H9 (cell line): Measurements from ENCODE around the gene KCTD19. TPM values are rescaled to one million over a fixed set of nuclear protein-coding genes. Genes with fewer than 3 reads are reported as not detected.

Source experiments
- DNase-seq: peaks from one replicate; pipeline ENCODE4 v3.0.0-alpha.2; 2017
- H2AFZ ChIP-seq: one replicate; pipeline ENCODE4 v1.6.1; 2013; ENCODE audit warnings: mild to moderate bottlenecking, low read length, control low read depth, moderate library complexity
- H2AK5ac ChIP-seq: 2 replicates; pipeline ENCODE4 v1.6.1; 2013; ENCODE audit warnings: low read length, control low read depth, mixed read lengths; ENCODE audit not compliant: insufficient read length
- H2BK120ac ChIP-seq: one replicate; pipeline ENCODE4 v1.6.1; 2013; ENCODE audit warnings: low read depth, mild to moderate bottlenecking, low read length, control low read depth, inconsistent platforms; ENCODE audit not compliant: poor library complexity, severe bottlenecking
- H2BK12ac ChIP-seq: 2 replicates; pipeline ENCODE4 v1.6.1; 2013; ENCODE audit warnings: low read length, control low read depth, mixed read lengths, low read depth; ENCODE audit not compliant: insufficient read length
- H2BK15ac ChIP-seq: 2 replicates; pipeline ENCODE4 v1.6.1; 2013; ENCODE audit warnings: low read depth, low read length, control low read depth
- H2BK20ac ChIP-seq: one replicate; pipeline ENCODE4 v1.6.1; 2013; ENCODE audit warnings: low read depth, mild to moderate bottlenecking, low read length, control low read depth, inconsistent platforms; ENCODE audit not compliant: poor library complexity, severe bottlenecking
- H2BK5ac ChIP-seq: 2 replicates; pipeline ENCODE4 v1.6.1; 2013; ENCODE audit warnings: low read length, control low read depth, mixed read lengths; ENCODE audit not compliant: insufficient read length
- H3K14ac ChIP-seq: 2 replicates; pipeline ENCODE4 v1.6.1; 2013; ENCODE audit warnings: low read length, control low read depth; ENCODE audit not compliant: insufficient read depth
- H3K18ac ChIP-seq: 2 replicates; pipeline ENCODE4 v1.6.1; 2013; ENCODE audit warnings: low read depth, mild to moderate bottlenecking, mixed read lengths, low read length, control low read depth; ENCODE audit not compliant: insufficient read length
- H3K23ac ChIP-seq: 2 replicates; pipeline ENCODE4 v1.6.1; 2013; ENCODE audit warnings: low read length, control low read depth, mixed read lengths, low read depth; ENCODE audit not compliant: insufficient read length
- H3K23me2 ChIP-seq: 2 replicates; pipeline ENCODE4 v1.6.1; 2013; ENCODE audit warnings: low read depth, mild to moderate bottlenecking, mixed read lengths, low read length, control low read depth; ENCODE audit not compliant: insufficient read length, poor library complexity, severe bottlenecking
- H3K27ac ChIP-seq: 2 replicates; pipeline ENCODE4 v1.5.1; 2013; ENCODE audit warnings: low read length, control low read depth, mixed read lengths, low read depth; ENCODE audit not compliant: insufficient read length
- H3K27me3 ChIP-seq: 2 replicates; pipeline ENCODE4 v1.6.1; 2013; ENCODE audit warnings: low read length, control low read depth, inconsistent platforms; ENCODE audit not compliant: insufficient read depth
- H3K4ac ChIP-seq: 2 replicates; pipeline ENCODE4 v1.6.1; 2013; ENCODE audit warnings: low read depth, mild to moderate bottlenecking, control low read depth, inconsistent platforms, low read length, moderate library complexity
- H3K4me1 ChIP-seq: 2 replicates; pipeline ENCODE4 v1.6.1; 2013; ENCODE audit warnings: low read length, control low read depth, inconsistent platforms; ENCODE audit not compliant: insufficient read depth
- H3K4me2 ChIP-seq: 2 replicates; pipeline ENCODE4 v1.6.1; 2013; ENCODE audit warnings: low read length, control low read depth, mixed read lengths; ENCODE audit not compliant: insufficient read length, insufficient read depth
- H3K56ac ChIP-seq: 2 replicates; pipeline ENCODE4 v1.6.1; 2013; ENCODE audit warnings: low read depth, mild to moderate bottlenecking, mixed read lengths, low read length, control low read depth; ENCODE audit not compliant: insufficient read length
- H3K79me1 ChIP-seq: 2 replicates; pipeline ENCODE4 v1.6.1; 2013; ENCODE audit warnings: low read depth, mild to moderate bottlenecking, moderate library complexity, low read length, control low read depth, inconsistent platforms; ENCODE audit not compliant: insufficient read depth, poor library complexity, severe bottlenecking
- H3K79me2 ChIP-seq: 2 replicates; pipeline ENCODE4 v1.6.1; 2013; ENCODE audit warnings: low read length, control low read depth, inconsistent platforms; ENCODE audit not compliant: insufficient read depth
- H3K9ac ChIP-seq: 2 replicates; pipeline ENCODE4 v1.6.1; 2013; ENCODE audit warnings: low read length, control low read depth, mixed read lengths; ENCODE audit not compliant: insufficient read length; ENCODE audit errors: extremely low read depth
- H3K9me3 ChIP-seq: one replicate; pipeline ENCODE4 v1.6.1; 2013; ENCODE audit warnings: low read depth, low read length, inconsistent platforms; ENCODE audit not compliant: control insufficient read depth
- H3T11ph ChIP-seq: one replicate; pipeline ENCODE4 v1.6.1; 2013; ENCODE audit warnings: mild to moderate bottlenecking, low read length, control low read depth, inconsistent platforms
- H4K20me1 ChIP-seq: one replicate; pipeline ENCODE4 v1.6.1; 2013; ENCODE audit not compliant: control insufficient read depth, insufficient read length, insufficient read depth
- H4K5ac ChIP-seq: 2 replicates; pipeline ENCODE4 v1.6.1; 2013; ENCODE audit warnings: low read depth, mild to moderate bottlenecking, mixed read lengths, low read length, control low read depth; ENCODE audit not compliant: insufficient read length
- H4K8ac ChIP-seq: replicated peaks from 2 replicates; pipeline ENCODE4 v1.6.1; 2013; ENCODE audit warnings: low read length, control low read depth, mixed read lengths, low read depth; ENCODE audit not compliant: insufficient read length
- H4K91ac ChIP-seq: 2 replicates; pipeline ENCODE4 v1.6.1; 2013; ENCODE audit warnings: low read depth, mild to moderate bottlenecking, moderate library complexity, mixed read lengths, low read length, control low read depth; ENCODE audit not compliant: insufficient read length
- H3K27ac Mint-ChIP-seq, 3 experiments: 2 replicates in 2 of 3; 3 replicates in 1 of 3; pipeline ENCODE4 v1.8.0; 2020 to 2021; ENCODE audit warnings: mixed read lengths in 3 of 3, mild to moderate bottlenecking in 1 of 3, moderate library complexity in 1 of 3
- H3K27me3 Mint-ChIP-seq: 2 replicates; pipeline ENCODE4 v1.8.0; 2021; ENCODE audit warnings: low read depth, mild to moderate bottlenecking, moderate library complexity, mixed read lengths
- H3K36me3 Mint-ChIP-seq, 3 experiments: 2 replicates in 2 of 3; 3 replicates in 1 of 3; pipeline ENCODE4 v1.8.0; 2020 to 2021; ENCODE audit warnings: low read depth in 3 of 3, mixed read lengths in 3 of 3; ENCODE audit not compliant: insufficient read depth in 1 of 3
- H3K4me1 Mint-ChIP-seq, 2 experiments: 2 replicates each; pipeline ENCODE4 v1.8.0; 2020; ENCODE audit warnings: mixed read lengths in 2 of 2
- H3K4me3 Mint-ChIP-seq, 2 experiments: 2 replicates in 1 of 2; 3 replicates in 1 of 2; pipeline ENCODE4 v1.8.0; 2020 to 2021; ENCODE audit warnings: mild to moderate bottlenecking in 2 of 2, mixed read lengths in 2 of 2, moderate library complexity in 1 of 2
- H3K9me3 Mint-ChIP-seq, 2 experiments: 2 replicates in 1 of 2; 3 replicates in 1 of 2; pipeline ENCODE4 v1.8.0; 2020; ENCODE audit warnings: mild to moderate bottlenecking in 2 of 2, mixed read lengths in 2 of 2, moderate library complexity in 1 of 2
- CTCF ChIP-seq: fragments of 200-600 bp; sonication (generic); conservative IDR thresholded peaks from 3 replicates; pipeline ENCODE4 v1.8.0; 2021; ENCODE audit warnings: antibody characterized with exemption, mild to moderate bottlenecking
- WGBS: extraction: QIAGEN DNeasy Blood & Tissue Kit; methylation state at CpG from one replicate; pipeline ENCODE4 v1.1.7; 2013; ENCODE audit warnings: missing lambda C conversion rate, low lambda C conversion rate, mixed read lengths; ENCODE audit not compliant: insufficient read length; ENCODE audit errors: extremely low coverage; 5-methylcytosine and 5-hydroxymethylcytosine counted together
- total RNA-seq: library from RNA; stranded (reverse); gene quantifications from 2 replicates; pipeline ENCODE4 v1.2.1, GENCODE V29; 2021

KCTD19 gene
- total RNA-seq, 1 experiment from 2014 or later: 0.13 TPM

GRCh38 chr16:67284699-67285646 is 41.6 kb downstream of the KCTD19 start:
- Mint-ChIP-seq H3K27ac (no peak overlapping the region), H3K27me3 (peaks cover 10% of the 10 kb centered on the region)
- H4K8ac ChIP-seq: no peak overlapping the region

More at GRCh38 chr16:67284699-67285646, 41.6 kb downstream of the KCTD19 start:
- no peak overlapping the region for H2AFZ ChIP-seq
- H3K79me1 ChIP-seq: no peaks in the 10 kb centered on the region
- TF ChIP-seq CTCF: peak; percentile 79
- H3K9ac ChIP-seq: no peak overlapping the region
- H3K56ac ChIP-seq: no peak overlapping the region
- no peak overlapping the region for H2AK5ac ChIP-seq
- H3K18ac ChIP-seq: no peak overlapping the region
- no peak overlapping the region for H4K91ac ChIP-seq
- no peak overlapping the region for H3K4me3 Mint-ChIP-seq
- H3K4me2 ChIP-seq: no peak overlapping the region
- H3K4me1 Mint-ChIP-seq: 0 out of 4 replicates have a peak, but pooled peaks cover 0 to 2% of the 10 kb centered on the region in 2 experiments
- H2BK120ac ChIP-seq: no peak overlapping the region
- H3K14ac ChIP-seq: no peak overlapping the region; the same call in 1 of the 2 replicates
- H3K27me3 ChIP-seq: no peaks in the 10 kb centered on the region
- H3K23ac ChIP-seq: no peak overlapping the region
- no peak overlapping the region for H4K5ac ChIP-seq
- H3K9me3 Mint-ChIP-seq: no peaks in the 10 kb centered on the region
- H3K36me3 Mint-ChIP-seq: peaks cover 0 to 7% (median 0%) of the 10 kb centered on the region in 3 experiments; a peak in 2 of 7 replicates
- peak; percentile 91 for DNase-seq
- H3T11ph ChIP-seq: no peak overlapping the region
- H3K9me3 ChIP-seq: no peaks in the 10 kb centered on the region
- no peak overlapping the region for H2BK15ac ChIP-seq
- no peak overlapping the region for H2BK20ac ChIP-seq
- no peaks in the 10 kb centered on the region for H3K23me2 ChIP-seq
- H3K4me1 ChIP-seq: no peaks in the 10 kb centered on the region
- no peak overlapping the region for H2BK12ac ChIP-seq
- no peak overlapping the region for H3K27ac ChIP-seq
- no peak overlapping the region for H2BK5ac ChIP-seq
- H3K4ac ChIP-seq: no peak overlapping the region
- H3K79me2 ChIP-seq: no peaks in the 10 kb centered on the region
- no peaks in the 10 kb centered on the region for H4K20me1 ChIP-seq
- no CpG with 5 or more reads among the region's 34 CpGs for WGBS
